ENCODE data around the gene NECTIN3. TPM values are rescaled to one million over a fixed set of nuclear protein-coding genes. Genes with fewer than 3 reads are reported as not detected.

The NECTIN3 gene
- total and polyA plus RNA-seq, 10 of the 15 experiments (the other 5 are each of a cell fraction or from before 2014, with no cell fraction given), result 0.21 TPM; not detected in 9

GRCh38 chr3:111040959-111041358, 30.7 kb upstream of the NECTIN3 start (continued):
- TF ChIP-seq, protein P1, sequence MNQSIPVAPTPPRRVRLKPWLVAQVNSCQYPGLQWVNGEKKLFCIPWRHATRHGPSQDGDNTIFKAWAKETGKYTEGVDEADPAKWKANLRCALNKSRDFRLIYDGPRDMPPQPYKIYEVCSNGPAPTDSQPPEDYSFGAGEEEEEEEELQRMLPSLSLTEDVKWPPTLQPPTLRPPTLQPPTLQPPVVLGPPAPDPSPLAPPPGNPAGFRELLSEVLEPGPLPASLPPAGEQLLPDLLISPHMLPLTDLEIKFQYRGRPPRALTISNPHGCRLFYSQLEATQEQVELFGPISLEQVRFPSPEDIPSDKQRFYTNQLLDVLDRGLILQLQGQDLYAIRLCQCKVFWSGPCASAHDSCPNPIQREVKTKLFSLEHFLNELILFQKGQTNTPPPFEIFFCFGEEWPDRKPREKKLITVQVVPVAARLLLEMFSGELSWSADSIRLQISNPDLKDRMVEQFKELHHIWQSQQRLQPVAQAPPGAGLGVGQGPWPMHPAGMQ (IDR thresholded peaks at IDR 0.05; ENCODE audit: borderline replicate concordance), result no peak
- TF ChIP-seq ZBTB4 (CRISPR knock-in tag; IDR thresholded peaks at IDR 0.05) (no peak), PBX3 (IDR thresholded peaks at IDR 0.05; ENCODE audit: insufficient replicate concordance, low read depth, low read length) (no peak), EED (IDR thresholded peaks at IDR 0.05; ENCODE audit: low read depth) (no peak), CHD2 (IDR thresholded peaks at IDR 0.05; ENCODE audit: borderline replicate concordance, low read depth, low read length) (no peak), TCF7 (IDR thresholded peaks at IDR 0.05; ENCODE audit: borderline replicate concordance) (no peak), JUNB (IDR thresholded peaks at IDR 0.05) (no peak), SKIL (IDR thresholded peaks at IDR 0.05; ENCODE audit: low read depth, poor library complexity, severe bottlenecking) (no peak), HDGF (IDR thresholded peaks at IDR 0.05) (no peak)

Data from GM12878 (cell line).